Kidney (tissue), 22 donors: ENCODE measurements around the gene ORMDL2. TPM values are rescaled to one million over a fixed set of nuclear protein-coding genes. Genes with fewer than 3 reads are reported as not detected.

Source experiments
- DNase-seq, 5 donors: peaks; one replicate each; pipeline ENCODE4 v3.0.0-alpha.2; 2013 to 2020
- FAIRE-seq: peaks from 2 replicates; lab custom pipeline; 2012; peaks lifted over from hg19 to GRCh38; lab: Jason Lieb, UNC
- H3K27ac ChIP-seq, 2 donors: one replicate each; pipeline ENCODE4 v1.7.0; 2013; ENCODE audit warnings: low read depth in 2 of 2, low read length in 2 of 2, inconsistent platforms in 1 of 2
- H3K27me3 ChIP-seq: one replicate; pipeline ENCODE4 v1.7.1; 2013; ENCODE audit warnings: low read length, inconsistent platforms; ENCODE audit not compliant: control insufficient read depth, insufficient read depth
- H3K36me3 ChIP-seq, 3 donors: one replicate each; pipeline versions ENCODE4 v1.7.0 to v1.7.1; 2013; ENCODE audit warnings: low read length in 3 of 3, control low read depth in 1 of 3, inconsistent platforms in 1 of 3; ENCODE audit not compliant: insufficient read depth in 3 of 3, control insufficient read depth in 2 of 3
- H3K4me1 ChIP-seq, 3 donors: one replicate each; pipeline versions ENCODE4 v1.7.0 to v1.7.1; 2013; ENCODE audit warnings: low read length in 3 of 3, inconsistent platforms in 1 of 3, low read depth in 1 of 3; ENCODE audit not compliant: control insufficient read depth in 2 of 3, insufficient read depth in 2 of 3
- H3K4me3 ChIP-seq, 3 donors: one replicate each; pipeline versions ENCODE4 v1.7.0 to v1.8.1; 2013; ENCODE audit warnings: low read length in 3 of 3, control low read depth in 1 of 3, inconsistent platforms in 1 of 3
- H3K9ac ChIP-seq, 3 donors: one replicate each; pipeline versions ENCODE4 v1.7.0 to v1.7.1; 2013; ENCODE audit warnings: low read length in 3 of 3, control low read depth in 1 of 3, inconsistent platforms in 1 of 3
- H3K9me3 ChIP-seq, 3 donors: one replicate each; pipeline versions ENCODE4 v1.7.0 to v1.7.1; 2013; ENCODE audit warnings: low read length in 3 of 3, control low read depth in 1 of 3, inconsistent platforms in 1 of 3; ENCODE audit not compliant: control insufficient read depth in 2 of 3, insufficient read depth in 1 of 3
- CTCF ChIP-seq: IDR thresholded peaks from 3 replicates; pipeline ENCODE4 v1.5.1; 2012; ENCODE audit warnings: mild to moderate bottlenecking, moderate library complexity, borderline replicate concordance; ENCODE audit not compliant: insufficient read depth; ENCODE audit errors: extremely low read depth
- intact Hi-C: fragments of 100-400 bp; cut with DNase I; formaldehyde crosslinking; loops from one replicate; pipeline ENCODE4 v1.11.1; 2022
- long read RNA-seq, 10 donors: library from polyadenylated mRNA in 1 of 10; unstranded in 1 of 10; transcript quantifications; one replicate each; pipeline ENCODE4 v2.0.0 and lab custom pipeline, GENCODE V29; 2021 to 2026
- polyA plus RNA-seq: library from polyadenylated mRNA; stranded (reverse); fragments of 350-450 nt; fragmentation: Illumina TruSeq; extraction: RNeasy Lipid Tissue Mini Kit (QIAGEN cat#74804); gene quantifications from one replicate; pipeline ENCODE4 v1.2.3, GENCODE V29; 2014; ENCODE audit warnings: low read depth, low replicate concordance; ENCODE audit not compliant: insufficient read depth
- total RNA-seq: library from RNA; stranded (reverse); fragmentation: NEBNext Ultra II Directional; extraction: Animal tissue kit (Norgen Biotek cat#: 25700); gene quantifications from one replicate; pipeline ENCODE4 v1.2.1, GENCODE V29; 2021
- donor health status: control.
- donor health status: control.
- donor health status: control.
- donor health status: control.
- donor health status: control.
- donor health status: DM: yes; HTN: yes; CAD: no.
- donor health status: Normal renal cell carcinoma (clear cell type).

Gene ORMDL2, protein sequence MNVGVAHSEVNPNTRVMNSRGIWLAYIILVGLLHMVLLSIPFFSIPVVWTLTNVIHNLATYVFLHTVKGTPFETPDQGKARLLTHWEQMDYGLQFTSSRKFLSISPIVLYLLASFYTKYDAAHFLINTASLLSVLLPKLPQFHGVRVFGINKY
- total RNA-seq (51.2 TPM), polyA plus RNA-seq (75.9 TPM)
- long read RNA-seq, donor 1, transcript ORMDL2-201 (4 exons, 2,141 nt): major isoform, 9 of 10 reads
- long read RNA-seq, donor 1, partial matches to known transcripts: 0 of 10 reads
- long read RNA-seq, donor 1, other reads (novel, unspliced or antisense): 0 of 10 reads
- long read RNA-seq, donor 2, transcript ORMDL2-201 (4 exons, 2,141 nt): major isoform, 9 of 17 reads
- long read RNA-seq, donor 2, partial matches to known transcripts: 6 of 17 reads
- long read RNA-seq, donor 2, other reads (novel, unspliced or antisense): 0 of 17 reads
- long read RNA-seq, donor 3, transcript ORMDL2-201 (4 exons, 2,141 nt): major isoform, 32 of 41 reads
- long read RNA-seq, donor 3, partial matches to known transcripts: 9 of 41 reads
- long read RNA-seq, donor 3, other reads (novel, unspliced or antisense): 0 of 41 reads
- long read RNA-seq, donor 4, transcript ORMDL2-201 (4 exons, 2,141 nt): major isoform, 11 of 16 reads
- long read RNA-seq, donor 4, partial matches to known transcripts: 5 of 16 reads
- long read RNA-seq, donor 4, other reads (novel, unspliced or antisense): 0 of 16 reads
- long read RNA-seq, donor 5, partial matches to known transcripts: 0 of 1 reads
- long read RNA-seq, donor 5, other reads (novel, unspliced or antisense): 0 of 1 reads
- long read RNA-seq, donor 6, transcript ORMDL2-201 (4 exons, 2,141 nt): major isoform, 30 of 52 reads
- long read RNA-seq, donor 6, partial matches to known transcripts: 21 of 52 reads
- long read RNA-seq, donor 6, other reads (novel, unspliced or antisense): 0 of 52 reads
- long read RNA-seq, donor 7, transcript ORMDL2-201 (4 exons, 2,141 nt): major isoform, 17 of 17 reads
- long read RNA-seq, donor 7, partial matches to known transcripts: 0 of 17 reads
- long read RNA-seq, donor 7, other reads (novel, unspliced or antisense): 0 of 17 reads
- long read RNA-seq, donor 8, transcript ORMDL2-201 (4 exons, 2,141 nt): major isoform, 10 of 10 reads
- long read RNA-seq, donor 8, partial matches to known transcripts: 0 of 10 reads
- long read RNA-seq, donor 8, other reads (novel, unspliced or antisense): 0 of 10 reads
- long read RNA-seq, donor 9, transcript ORMDL2-201 (4 exons, 2,141 nt): major isoform, 5 of 5 reads
- long read RNA-seq, donor 9, partial matches to known transcripts: 0 of 5 reads
- long read RNA-seq, donor 9, other reads (novel, unspliced or antisense): 0 of 5 reads
- long read RNA-seq, donor 10, transcript ORMDL2-201 (4 exons, 2,141 nt): major isoform, 6 of 14 reads
- long read RNA-seq, donor 10, partial matches to known transcripts: 5 of 14 reads
- long read RNA-seq, donor 10, other reads (novel, unspliced or antisense): 0 of 14 reads

- H3K4me1 ChIP-seq: peaks cover 0 to 11% (median 5%) of the 10 kb centered on the region in 3 donors
Measured at GRCh38 chr12:55817345-55818139, at the start of gene ORMDL2, which contains the start of gene SARNP. ORMDL2 (plus strand) TSS chr12:55818041; CDS start chr12:55819000, 959 bp downstream. SARNP (minus strand) TSS chr12:55817724; CDS start chr12:55817701, 23 bp downstream.

DNA sequence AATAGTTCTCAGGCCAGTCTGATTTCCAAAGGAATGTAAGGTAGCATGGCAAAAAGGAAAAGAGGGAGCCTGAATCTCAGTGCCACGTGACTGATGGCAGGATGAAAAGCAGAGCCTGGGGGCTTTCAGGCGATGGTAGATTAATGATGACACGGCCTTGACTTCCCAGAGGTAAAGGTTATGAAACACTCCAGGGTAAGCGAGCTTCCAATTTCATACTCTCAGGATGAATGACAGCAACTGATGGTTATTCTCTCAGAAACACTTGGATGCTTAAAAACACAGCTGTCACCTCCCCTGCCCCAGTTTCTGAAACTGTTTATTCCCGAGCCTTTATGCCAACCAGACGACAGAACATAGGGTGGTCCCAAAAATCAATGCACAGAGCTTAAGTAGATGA, 46.1 kb upstream of the ORMDL2 start:
- no peaks in the 10 kb centered on the region for H3K27me3 ChIP-seq
- peaks cover 3 to 9% (median 6%) of the 10 kb centered on the region in 3 donors for H3K36me3 ChIP-seq
- no peak for TF ChIP-seq CTCF
- H3K4me1 ChIP-seq: no peaks in the 10 kb centered on the region
- no peak overlapping the region for H3K4me3 ChIP-seq
- no peak overlapping the region for H3K27ac ChIP-seq
- H3K9me3 ChIP-seq: no peaks in the 10 kb centered on the region
- DNase-seq (no peak), FAIRE-seq (no peak)
- no peak overlapping the region for H3K9ac ChIP-seq
- intact Hi-C loops: no loop called here

More at GRCh38 chr12:55817345-55818139, at the start of gene ORMDL2, which contains the start of gene SARNP:
- H3K36me3 ChIP-seq: peaks cover 3 to 23% (median 7%) of the 10 kb centered on the region in 3 donors
- no peak for TF ChIP-seq CTCF
- DNase-seq (peak; percentile 98 to 100 (median 99)), FAIRE-seq (peak; percentile 99)
- no peaks in the 10 kb centered on the region for H3K27me3 ChIP-seq
- H3K27ac ChIP-seq: peak within 1 kb of the TSS; percentile 74 to 77
- intact Hi-C loops: no loop called here
- H3K4me3 ChIP-seq: peak within 1 kb of the TSS; percentile 100
- H3K9me3 ChIP-seq: no peaks in the 10 kb centered on the region
- H3K9ac ChIP-seq: peak within 1 kb of the TSS; percentile 89 to 100 (median 99)
